Omental fat pad (tissue), 4 donors: ENCODE measurements around the gene SLC30A3. TPM values are rescaled to one million over a fixed set of nuclear protein-coding genes. Genes with fewer than 3 reads are reported as not detected.

Experiments
- ATAC-seq: fragments of 150-250 bp; one replicate; pipeline ENCODE4 v1.9.1; 2016; ENCODE audit warnings: mild to moderate bottlenecking, moderate library complexity; ENCODE audit not compliant: low FRiP score
- DNase-seq: peaks from one replicate; pipeline ENCODE4 v3.0.0-alpha.2; 2019; ENCODE audit warnings: low spot score
- total RNA-seq, 4 donors: library from RNA; depleted of rRNA; stranded (reverse); fragments of >200 nt; gene quantifications; one replicate each; pipeline ENCODE4 v1.1.0, GENCODE V29; 2016
- TF ChIP-seq, protein P1 (sequence below), 3 donors: fragments of 450-650 bp; IDR thresholded peaks; one replicate each; pipeline ENCODE4 v1.5.1; 2016 to 2017; ENCODE audit warnings: antibody characterized with exemption in 3 of 3, mild to moderate bottlenecking in 3 of 3, moderate library complexity in 2 of 3

Gene SLC30A3
- total RNA-seq, 4 donors from 2014 or later = not detected

DNA sequence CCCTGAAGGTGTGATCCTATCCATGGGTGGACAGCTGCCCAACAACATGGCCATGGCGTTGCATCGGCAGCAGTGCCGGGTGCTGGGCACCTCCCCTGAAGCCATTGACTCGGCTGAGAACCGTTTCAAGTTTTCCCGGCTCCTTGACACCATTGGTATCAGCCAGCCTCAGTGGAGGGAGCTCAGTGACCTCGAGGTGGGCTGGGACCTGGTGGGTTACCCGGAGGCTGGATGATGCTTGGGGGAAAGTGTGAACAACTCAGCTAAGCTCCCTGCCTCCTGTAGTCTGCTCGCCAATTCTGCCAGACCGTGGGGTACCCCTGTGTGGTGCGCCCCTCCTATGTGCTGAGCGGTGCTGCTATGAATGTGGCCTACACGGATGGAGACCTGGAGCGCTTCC lies 29.5 kb downstream of the SLC30A3 start:
- no peak for ATAC-seq
- TF ChIP-seq, protein P1, sequence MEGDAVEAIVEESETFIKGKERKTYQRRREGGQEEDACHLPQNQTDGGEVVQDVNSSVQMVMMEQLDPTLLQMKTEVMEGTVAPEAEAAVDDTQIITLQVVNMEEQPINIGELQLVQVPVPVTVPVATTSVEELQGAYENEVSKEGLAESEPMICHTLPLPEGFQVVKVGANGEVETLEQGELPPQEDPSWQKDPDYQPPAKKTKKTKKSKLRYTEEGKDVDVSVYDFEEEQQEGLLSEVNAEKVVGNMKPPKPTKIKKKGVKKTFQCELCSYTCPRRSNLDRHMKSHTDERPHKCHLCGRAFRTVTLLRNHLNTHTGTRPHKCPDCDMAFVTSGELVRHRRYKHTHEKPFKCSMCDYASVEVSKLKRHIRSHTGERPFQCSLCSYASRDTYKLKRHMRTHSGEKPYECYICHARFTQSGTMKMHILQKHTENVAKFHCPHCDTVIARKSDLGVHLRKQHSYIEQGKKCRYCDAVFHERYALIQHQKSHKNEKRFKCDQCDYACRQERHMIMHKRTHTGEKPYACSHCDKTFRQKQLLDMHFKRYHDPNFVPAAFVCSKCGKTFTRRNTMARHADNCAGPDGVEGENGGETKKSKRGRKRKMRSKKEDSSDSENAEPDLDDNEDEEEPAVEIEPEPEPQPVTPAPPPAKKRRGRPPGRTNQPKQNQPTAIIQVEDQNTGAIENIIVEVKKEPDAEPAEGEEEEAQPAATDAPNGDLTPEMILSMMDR (IDR thresholded peaks at IDR 0.05) = no peak

DNA sequence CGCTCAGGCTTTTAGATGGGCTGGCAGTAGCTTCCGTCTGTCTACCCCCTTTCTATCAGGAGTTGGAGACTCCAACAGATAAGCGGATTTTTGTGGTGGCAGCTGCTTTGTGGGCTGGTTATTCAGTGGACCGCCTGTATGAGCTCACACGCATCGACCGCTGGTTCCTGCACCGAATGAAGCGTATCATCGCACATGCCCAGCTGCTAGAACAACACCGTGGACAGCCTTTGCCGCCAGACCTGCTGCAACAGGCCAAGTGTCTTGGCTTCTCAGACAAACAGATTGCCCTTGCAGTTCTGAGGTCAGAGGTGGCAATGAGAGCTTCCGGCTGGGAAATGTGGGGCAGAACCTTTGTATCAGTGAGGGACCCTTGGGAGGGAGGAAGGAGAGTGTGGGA lies 30.9 kb downstream of the SLC30A3 start:
- TF ChIP-seq, protein P1 (IDR thresholded peaks at IDR 0.05) = no peak
- ATAC-seq = no peak
- no peak for DNase-seq

More for the DNA sequence above, 29.5 kb downstream of the SLC30A3 start:
- DNase-seq = no peak

DNA sequence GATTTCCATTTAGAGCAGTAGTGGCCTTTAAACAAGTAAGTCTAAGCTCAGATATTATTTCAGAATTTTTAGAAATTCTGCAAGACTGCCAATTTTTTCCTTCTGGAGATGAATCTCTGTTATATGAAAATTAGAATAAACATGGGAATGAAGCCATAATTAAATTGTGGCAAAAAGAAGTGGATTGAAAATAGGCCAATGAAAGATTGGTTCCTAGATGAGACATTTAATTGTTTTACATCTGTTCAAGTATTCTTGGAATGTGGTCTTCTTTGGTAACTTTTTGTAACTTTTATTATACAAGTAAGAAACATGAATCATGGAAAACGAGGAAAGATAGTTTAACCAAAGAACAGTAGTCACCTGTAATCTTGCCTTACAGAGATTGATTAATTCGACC lies 35.3 kb downstream of the SLC30A3 start:
- no peak for DNase-seq
- no peak for ATAC-seq
- TF ChIP-seq, protein P1 (IDR thresholded peaks at IDR 0.05) = no peak

DNA sequence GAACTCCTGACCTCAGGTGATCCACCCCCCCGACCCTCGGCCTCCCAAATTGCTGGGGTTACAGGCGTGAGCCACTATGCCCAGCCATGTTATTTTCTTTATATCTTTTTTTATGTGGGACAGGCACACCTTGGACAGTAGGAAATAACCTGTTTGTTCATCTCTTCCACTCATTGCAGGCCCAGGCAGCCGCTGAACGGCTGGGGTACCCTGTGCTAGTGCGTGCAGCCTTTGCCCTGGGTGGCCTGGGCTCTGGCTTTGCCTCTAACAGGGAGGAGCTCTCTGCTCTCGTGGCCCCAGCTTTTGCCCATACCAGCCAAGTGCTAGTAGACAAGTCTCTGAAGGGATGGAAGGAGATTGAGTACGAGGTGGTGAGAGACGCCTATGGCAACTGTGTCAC lies 37.3 kb downstream of the SLC30A3 start:
- ATAC-seq (no peak), DNase-seq (no peak)
- TF ChIP-seq, protein P1 (IDR thresholded peaks at IDR 0.05) = no peak

DNA sequence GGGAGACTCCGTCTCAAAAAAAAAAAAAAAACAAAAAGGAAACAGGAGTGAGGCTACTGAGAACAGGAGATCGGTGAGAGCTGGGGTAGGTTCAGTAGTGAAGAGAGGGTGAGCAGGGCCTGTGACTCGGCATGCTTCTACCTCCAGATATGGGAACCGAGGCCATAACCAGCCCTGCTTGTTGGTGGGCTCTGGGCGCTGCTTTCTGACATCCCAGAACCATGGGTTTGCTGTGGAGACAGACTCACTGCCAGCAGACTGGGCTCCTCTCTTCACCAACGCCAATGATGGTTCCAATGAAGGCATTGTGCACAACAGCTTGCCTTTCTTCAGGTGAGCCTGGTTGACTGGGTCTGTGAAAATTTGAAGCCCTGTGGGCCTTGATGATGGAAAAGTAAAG lies 39.4 kb downstream of the SLC30A3 start:
- no peak for DNase-seq
- ATAC-seq = no peak
- TF ChIP-seq, protein P1 (IDR thresholded peaks at IDR 0.05) = no peak

DNA sequence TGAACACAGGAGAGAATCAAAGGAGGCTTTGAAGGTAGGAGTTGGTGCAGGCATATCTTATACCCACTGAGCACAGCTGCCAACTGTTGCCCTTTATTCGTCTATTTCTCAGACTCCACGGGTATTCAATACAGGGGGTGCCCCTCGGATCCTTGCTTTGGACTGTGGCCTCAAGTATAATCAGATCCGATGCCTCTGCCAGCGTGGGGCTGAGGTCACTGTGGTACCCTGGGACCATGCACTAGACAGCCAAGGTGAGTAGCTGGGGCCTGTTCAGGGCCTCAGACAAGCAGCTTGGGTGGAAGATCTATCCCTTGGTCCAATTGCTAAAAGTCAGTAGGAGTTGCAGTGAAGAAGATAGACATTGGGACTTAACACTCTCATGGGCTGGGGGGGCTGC lies 40.4 kb downstream of the SLC30A3 start:
- TF ChIP-seq, protein P1 (IDR thresholded peaks at IDR 0.05) = no peak
- DNase-seq (no peak), ATAC-seq (no peak)

DNA sequence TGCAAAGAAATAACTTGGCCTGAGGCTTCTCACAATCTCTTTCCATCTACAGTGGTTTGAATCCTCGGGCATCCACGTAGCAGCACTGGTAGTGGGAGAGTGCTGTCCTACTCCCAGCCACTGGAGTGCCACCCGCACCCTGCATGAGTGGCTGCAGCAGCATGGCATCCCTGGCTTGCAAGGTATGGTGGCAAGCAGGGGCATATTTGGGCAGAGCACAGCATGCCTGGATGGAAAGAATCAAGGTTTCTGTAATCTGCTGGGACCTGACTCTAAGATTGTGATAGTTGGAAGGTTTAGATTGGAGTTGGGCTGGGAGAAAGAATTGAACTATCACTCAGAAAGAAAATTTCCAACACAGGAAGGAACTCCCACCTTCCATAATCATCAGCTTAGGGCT lies 41.7 kb downstream of the SLC30A3 start:
- TF ChIP-seq, protein P1 (IDR thresholded peaks at IDR 0.05) = no peak
- no peak for DNase-seq
- no peak for ATAC-seq
